HPDE6-E6E7 (cell line): Measurements from ENCODE around the gene TMC4.
"Not testable (repeated sequence)": the region's sequence is repeated elsewhere in the genome, so short reads cannot be mapped to it uniquely, and the experiment has no call there.

Source experiments
- DNase-seq: peaks from one replicate; pipeline ENCODE4 v3.0.0; 2011; ENCODE audit warnings: missing footprints; ENCODE audit errors: extremely low spot score

Gene TMC4

DNA sequence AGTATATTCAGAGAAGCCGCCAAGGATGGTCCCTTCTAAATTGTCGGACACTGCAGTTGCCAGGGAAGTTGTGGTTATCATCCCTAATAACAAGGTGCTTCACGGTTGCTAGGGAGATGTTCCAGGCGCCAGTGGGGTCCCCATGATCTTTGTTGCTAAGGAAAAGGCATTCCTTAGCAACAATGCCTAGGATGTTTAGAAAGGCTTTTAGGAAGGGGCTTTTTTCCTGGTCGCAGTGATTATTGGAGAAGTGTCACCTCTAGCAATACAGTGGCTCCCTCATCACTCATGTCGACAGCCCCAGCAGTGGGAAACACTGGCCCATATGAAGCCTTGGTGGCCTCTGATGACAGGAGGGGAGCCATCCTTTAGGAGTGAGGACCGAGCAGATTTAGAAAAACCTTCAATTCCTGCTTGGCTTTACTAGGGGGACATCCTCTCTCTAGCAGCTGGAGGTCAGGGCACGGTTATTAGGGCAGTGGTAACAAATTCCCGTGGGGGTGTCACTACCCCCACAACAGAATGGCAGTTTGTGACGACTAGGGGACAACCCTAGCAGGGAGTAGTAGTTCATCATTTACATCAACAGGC lies 6.4 kb upstream of the TMC4 start:
- no peak for DNase-seq

GRCh38 chr19:54178581-54179261 lies 5.8 kb upstream of the TMC4 start:
- DNase-seq = no peak

DNA sequence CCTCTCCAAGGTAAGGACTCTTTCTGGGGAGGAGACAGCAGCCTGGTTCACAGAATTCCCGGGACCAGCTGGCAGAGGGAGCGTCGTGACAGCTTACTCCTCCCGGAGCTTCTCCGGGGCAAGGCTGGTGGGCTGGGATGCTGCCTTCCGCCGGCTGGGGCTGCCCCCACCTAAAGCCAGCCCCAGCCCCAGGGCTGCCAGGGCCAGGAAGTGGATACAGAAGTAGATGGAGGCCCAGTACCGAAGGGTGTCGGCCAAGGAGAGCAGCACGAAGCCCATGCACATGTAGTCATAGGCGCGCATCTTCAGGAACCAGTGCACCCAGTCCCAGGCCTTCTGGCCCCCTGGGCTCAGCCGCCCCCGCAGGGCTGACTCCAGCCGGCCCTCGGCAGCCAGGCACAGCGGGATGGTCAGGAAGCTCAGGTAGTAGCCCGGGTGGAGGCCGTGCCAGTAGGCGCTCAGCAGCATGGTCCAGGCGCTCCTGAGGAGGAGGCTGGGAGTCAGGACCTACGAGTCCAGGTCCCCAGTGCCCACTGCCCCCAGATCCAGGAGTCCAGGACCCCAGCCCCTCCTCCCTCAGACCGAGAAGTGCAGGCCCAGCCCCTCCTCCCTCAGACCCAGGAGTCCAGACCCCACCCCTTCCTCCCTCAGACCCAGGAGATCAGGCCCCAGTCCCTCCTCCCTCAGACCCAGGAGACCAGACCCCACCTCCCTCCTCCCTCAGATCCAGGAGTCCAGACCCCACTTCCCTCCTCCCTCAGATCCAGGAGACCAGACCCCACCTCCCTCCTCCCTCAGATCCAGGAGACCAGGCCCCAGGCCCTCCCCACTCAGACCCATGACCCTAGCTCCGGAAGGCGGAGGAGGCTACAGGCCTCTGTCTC lies 1.2 kb upstream of the TMC4 start:
- DNase-seq = no peak

GRCh38 chr19:54173359-54173699 lies 369 bp upstream of the TMC4 start:
- DNase-seq = no peak

DNA sequence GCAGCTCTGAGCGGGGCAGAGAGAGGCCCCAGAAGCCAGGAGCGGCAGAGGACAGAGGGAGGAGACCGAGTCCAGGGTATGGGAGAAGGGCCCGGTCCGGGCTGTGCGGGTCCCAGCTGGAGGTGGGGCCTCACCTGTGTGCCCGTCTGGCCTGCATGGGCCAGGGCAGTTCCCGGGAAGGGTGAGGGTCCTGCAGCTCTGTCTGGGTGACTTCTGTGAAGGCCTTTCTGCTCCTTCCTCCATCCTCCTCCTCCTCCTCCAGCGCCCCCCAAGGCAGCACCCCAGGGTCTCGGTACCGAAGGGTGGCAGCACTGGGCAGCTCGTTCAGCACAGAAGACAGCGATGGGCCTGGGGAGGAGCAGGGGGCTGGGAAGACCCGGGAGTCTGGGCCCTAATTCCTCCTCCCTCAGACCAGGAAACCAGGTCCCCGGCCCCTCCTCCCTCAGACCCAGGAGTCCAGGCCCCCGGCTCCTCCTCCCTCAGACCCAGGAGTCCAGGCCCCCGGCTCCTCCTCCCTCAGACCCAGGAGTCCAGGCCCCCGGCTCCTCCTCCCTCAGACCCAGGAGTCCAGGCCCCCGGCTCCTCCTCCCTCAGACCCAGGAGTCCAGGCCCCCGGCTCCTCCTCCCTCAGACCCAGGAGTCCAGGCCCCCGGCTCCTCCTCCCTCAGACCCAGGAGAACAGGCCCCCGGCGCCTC lies 1.1 kb downstream of the TMC4 start:
- DNase-seq = not testable (repeated sequence)

DNA sequence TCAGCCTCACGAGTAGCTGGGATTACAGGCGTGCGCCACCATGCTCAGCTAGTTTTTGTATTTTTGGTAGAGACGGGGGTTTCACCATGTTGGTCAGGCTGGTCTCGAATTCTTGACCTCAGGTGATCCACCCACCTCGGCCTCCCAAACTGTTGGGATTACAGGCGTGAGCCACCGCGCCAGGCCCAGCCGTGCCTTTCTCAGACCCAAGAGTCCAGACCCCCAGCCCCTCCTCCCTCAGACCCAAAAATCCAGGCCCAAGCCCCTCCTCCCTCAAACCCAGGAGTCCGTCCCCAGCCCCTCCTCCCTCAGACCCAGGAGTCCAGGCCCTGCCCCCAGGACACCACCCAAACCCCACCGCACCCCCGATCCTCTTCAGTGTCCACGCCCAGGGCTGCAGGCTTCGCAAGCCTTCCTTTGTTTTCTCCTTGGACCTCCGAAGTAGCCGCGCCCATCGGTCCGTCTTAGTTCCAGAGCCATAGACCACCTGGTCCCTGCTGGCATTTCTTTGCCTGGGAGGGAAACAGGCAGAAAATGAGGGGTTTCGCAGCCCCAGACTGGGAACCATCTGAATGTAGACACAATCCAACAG lies 3.7 kb downstream of the TMC4 start:
- DNase-seq = no peak

DNA sequence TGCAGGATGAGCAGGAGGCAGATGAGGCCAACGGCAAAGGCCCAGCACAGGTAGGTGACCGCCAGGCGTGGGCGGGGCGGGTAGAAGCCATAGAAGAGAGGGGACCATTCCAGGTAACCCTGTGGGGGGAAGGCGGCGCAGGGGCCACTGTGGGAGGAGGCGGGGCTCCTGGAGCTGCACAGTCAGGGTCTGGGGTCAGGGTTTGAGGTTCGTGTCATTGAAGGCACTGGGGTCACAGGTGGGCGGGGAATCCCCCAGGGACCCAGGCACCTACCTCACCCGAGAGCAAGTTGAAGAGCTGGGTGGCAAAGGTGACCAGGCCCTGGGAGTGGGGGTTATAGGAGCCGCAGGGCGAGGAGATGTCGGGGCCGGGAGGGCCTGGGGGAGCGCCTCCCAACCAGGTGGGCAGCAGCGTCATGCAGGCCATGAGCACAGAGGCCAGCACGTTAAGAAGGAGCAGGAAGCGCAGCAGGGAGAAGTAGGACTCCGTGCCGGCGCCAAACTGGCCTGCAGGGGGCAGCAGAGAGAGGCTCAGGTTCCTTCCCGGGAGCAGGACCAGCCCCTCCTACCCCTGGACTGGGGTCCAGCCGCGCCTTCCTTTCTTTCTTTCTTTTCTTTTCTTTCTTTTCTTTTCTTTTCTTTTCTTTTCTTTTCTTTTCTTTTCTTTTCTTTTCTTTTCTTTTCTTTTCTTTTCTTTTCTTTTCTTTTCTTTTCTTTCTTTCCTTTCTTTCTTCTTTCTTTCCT lies 4.6 kb downstream of the TMC4 start:
- DNase-seq = peak; percentile 84

- no peak for DNase-seq
Measured at GRCh38 chr19:54165222-54165621, 7.7 kb downstream of the TMC4 start.

GRCh38 chr19:54164369-54165068 lies 8.4 kb downstream of the TMC4 start:
- no peak for DNase-seq

- no peak for DNase-seq
Measured at GRCh38 chr19:54162884-54163283, 10.1 kb downstream of the TMC4 start.

- no peak for DNase-seq
Measured at GRCh38 chr19:54162241-54162805, 10.6 kb downstream of the TMC4 start.

DNA sequence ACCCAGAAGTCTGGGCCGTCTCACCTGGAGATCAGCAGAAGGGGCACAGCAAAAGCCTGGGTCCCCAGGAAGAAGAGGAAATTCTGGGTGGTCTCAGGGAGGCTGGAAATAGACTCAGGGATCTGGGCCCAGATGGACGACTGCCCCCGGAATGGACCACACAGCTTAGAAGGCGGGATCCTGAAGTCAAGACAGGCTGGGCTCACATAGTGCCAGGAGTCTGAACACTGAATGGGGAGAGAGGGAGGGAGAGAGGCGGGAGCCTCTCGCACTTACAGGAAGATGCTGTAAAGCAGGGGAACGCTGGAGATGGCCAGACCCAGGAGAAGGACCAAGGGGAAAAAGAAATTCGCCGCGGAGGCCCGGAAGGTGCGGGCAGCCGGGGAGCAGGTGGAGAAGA lies 12.1 kb downstream of the TMC4 start:
- no peak for DNase-seq

GRCh38 chr19:54160182-54160811 lies 12.7 kb downstream of the TMC4 start:
- DNase-seq = no peak

- peak; percentile 99 for DNase-seq
Measured at GRCh38 chr19:54159352-54160181, 13.4 kb downstream of the TMC4 start, which contains the start of gene LENG1. Gene LENG1 (minus strand): TSS chr19:54159721. CDS start chr19:54159695, 26 bp downstream.

DNA sequence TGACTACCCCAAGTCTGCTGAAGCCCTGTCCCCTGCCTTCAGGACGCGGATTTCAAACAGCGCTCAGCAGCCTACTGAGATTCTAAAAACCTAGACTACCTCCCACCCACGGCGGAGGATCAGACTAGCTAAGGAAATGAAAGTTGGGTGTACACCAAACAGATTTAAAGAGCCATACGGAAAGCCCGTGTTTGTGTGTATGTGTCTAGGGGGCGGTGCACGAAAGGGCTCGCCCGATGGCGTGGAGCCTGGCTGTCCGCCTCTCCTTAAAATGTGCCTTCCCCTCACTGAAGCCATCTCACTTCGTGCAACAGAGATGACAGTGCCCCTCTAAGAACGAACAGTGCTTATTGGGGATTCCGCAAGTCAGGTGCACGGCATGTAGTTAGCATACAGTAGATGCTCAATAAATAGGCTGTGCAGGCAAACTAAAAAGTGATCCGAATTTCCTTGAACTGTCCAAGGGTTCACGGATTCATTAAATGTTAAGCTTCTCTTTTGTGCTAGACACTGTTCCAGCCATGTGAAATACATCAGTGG lies 14.1 kb downstream of the TMC4 start:
- DNase-seq = no peak

GRCh38 chr19:54156953-54157352 lies 16.0 kb downstream of the TMC4 start:
- DNase-seq = no peak

- no peak for DNase-seq
Measured at GRCh38 chr19:54156490-54156889, 16.5 kb downstream of the TMC4 start.

DNA sequence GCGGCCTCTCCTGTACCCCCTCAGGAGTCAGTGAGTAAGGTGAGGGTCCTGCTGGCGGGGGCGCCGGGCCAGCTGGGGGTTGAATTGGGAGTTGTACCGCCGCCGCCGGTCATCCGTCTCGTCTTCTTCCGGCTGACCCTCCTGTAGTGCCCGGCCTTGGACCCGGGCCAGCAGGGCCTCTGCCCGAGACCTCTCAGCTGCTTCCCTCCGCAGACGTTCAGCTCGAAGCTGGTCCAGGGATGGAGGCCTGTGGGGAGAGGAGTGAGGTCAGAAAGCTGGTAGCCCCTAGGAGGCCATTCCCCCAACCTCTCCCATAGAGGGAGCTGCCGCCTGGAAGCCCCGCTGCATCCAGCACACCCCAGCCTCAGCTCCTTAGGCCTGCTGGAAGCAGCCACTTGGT lies 17.3 kb downstream of the TMC4 start:
- DNase-seq = no peak
